Immature natural killer cell (primary cell): ENCODE results near the gene FBXL19. TPM values are rescaled to one million over a fixed set of nuclear protein-coding genes. Genes with fewer than 3 reads are reported as not detected.

Source experiments
- DNase-seq, 3 donors: peaks; one replicate each; pipeline ENCODE4 v3.0.0; 2022; ENCODE audit warnings: mixed read lengths in 1 of 3
- H3K27ac Mint-ChIP-seq, 6 donors: one replicate each; pipeline ENCODE4 v1.8.0; 2020; ENCODE audit warnings: mixed read lengths in 6 of 6, mild to moderate bottlenecking in 5 of 6, inconsistent platforms in 4 of 6, moderate library complexity in 3 of 6
- H3K27me3 Mint-ChIP-seq, 3 donors: one replicate each; pipeline ENCODE4 v1.8.0; 2020 to 2021; ENCODE audit warnings: low read depth in 3 of 3, mild to moderate bottlenecking in 3 of 3, mixed read lengths in 3 of 3, moderate library complexity in 3 of 3, inconsistent platforms in 1 of 3
- H3K36me3 Mint-ChIP-seq, 3 donors: one replicate each; pipeline ENCODE4 v1.8.0; 2020; ENCODE audit warnings: mixed read lengths in 3 of 3, inconsistent platforms in 2 of 3, mild to moderate bottlenecking in 2 of 3
- H3K4me1 Mint-ChIP-seq, 2 donors: one replicate each; pipeline ENCODE4 v1.8.0; 2020; ENCODE audit warnings: inconsistent platforms in 2 of 2, mild to moderate bottlenecking in 2 of 2, mixed read lengths in 2 of 2, moderate library complexity in 1 of 2
- H3K4me3 Mint-ChIP-seq, 5 donors: one replicate each; pipeline ENCODE4 v1.8.0; 2020; ENCODE audit warnings: mild to moderate bottlenecking in 5 of 5, mixed read lengths in 5 of 5, inconsistent platforms in 3 of 5, moderate library complexity in 3 of 5
- H3K9me3 Mint-ChIP-seq, 6 donors: one replicate each; pipeline ENCODE4 v1.8.0; 2020; ENCODE audit warnings: mild to moderate bottlenecking in 6 of 6, mixed read lengths in 6 of 6, inconsistent platforms in 4 of 6, moderate library complexity in 3 of 6
- polyA plus RNA-seq, 3 donors: library from polyadenylated mRNA; unstranded; fragments of 300-500 nt; fragmentation: Illumina TruSeq; gene quantifications; one replicate each; pipeline ENCODE4 v1.2.3, GENCODE V29; 2021

Gene FBXL19
- polyA plus RNA-seq, 3 donors from 2014 or later, result 0.18 to 1.1 (median 0.22) TPM

- Mint-ChIP-seq H3K27me3 (peaks cover 4 to 9% (median 6%) of the 10 kb centered on the region in 3 donors), H3K9me3 (no peaks in the 10 kb centered on the region), H3K4me1 (peaks cover 43% of the 10 kb centered on the region in 2 donors), H3K4me3 (peak overlapping the region; percentile 71 to 80 (median 75)), H3K36me3 (peaks cover 0 to 3% (median 0%) of the 10 kb centered on the region in 3 donors), H3K27ac (peak overlapping the region; percentile 55 to 86 (median 81))
- DNase-seq, result no peak
Measured at GRCh38 chr16:30901201-30902028, 22.0 kb upstream of the FBXL19 start.

DNA sequence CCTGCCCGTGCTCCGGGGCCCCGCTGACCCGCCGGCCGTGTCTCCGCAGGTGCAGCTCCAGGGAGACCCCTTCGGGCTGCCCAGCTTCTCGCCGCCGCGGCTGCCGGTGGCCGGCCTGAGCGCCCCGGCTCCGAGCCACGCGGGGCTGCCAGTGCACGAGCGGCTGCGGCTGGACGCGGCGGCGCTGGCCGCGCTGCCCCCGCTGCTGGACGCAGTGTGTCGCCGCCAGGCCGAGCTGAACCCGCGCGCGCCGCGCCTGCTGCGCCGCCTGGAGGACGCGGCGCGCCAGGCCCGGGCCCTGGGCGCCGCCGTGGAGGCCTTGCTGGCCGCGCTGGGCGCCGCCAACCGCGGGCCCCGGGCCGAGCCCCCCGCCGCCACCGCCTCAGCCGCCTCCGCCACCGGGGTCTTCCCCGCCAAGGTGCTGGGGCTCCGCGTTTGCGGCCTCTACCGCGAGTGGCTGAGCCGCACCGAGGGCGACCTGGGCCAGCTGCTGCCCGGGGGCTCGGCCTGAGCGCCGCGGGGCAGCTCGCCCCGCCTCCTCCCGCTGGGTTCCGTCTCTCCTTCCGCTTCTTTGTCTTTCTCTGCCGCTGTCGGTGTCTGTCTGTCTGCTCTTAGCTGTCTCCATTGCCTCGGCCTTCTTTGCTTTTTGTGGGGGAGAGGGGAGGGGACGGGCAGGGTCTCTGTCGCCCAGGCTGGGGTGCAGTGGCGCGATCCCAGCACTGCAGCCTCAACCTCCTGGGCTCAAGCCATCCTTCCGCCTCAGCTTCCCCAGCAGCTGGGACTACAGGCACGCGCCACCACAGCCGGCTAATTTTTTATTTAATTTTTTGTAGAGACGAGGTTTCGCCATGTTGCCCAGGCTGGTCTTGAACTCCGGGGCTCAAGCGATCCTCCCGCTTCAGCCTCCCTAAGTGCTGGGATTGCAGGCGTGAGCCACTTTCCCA, 21.1 kb upstream of the FBXL19 start:
- peaks cover 36 to 38% of the 10 kb centered on the region in 2 donors for H3K4me1 Mint-ChIP-seq
- H3K36me3 Mint-ChIP-seq, result peaks cover 0 to 3% (median 0%) of the 10 kb centered on the region in 3 donors
- no peaks in the 10 kb centered on the region for H3K9me3 Mint-ChIP-seq
- DNase-seq, result peak; percentile 65 to 72 (median 69)
- H3K27ac Mint-ChIP-seq, result peak overlapping the region; percentile 91 to 99 (median 98)
- H3K4me3 Mint-ChIP-seq, result peak overlapping the region; percentile 93 to 99 (median 96)
- peaks cover 4 to 9% (median 4%) of the 10 kb centered on the region in 3 donors for H3K27me3 Mint-ChIP-seq

DNA sequence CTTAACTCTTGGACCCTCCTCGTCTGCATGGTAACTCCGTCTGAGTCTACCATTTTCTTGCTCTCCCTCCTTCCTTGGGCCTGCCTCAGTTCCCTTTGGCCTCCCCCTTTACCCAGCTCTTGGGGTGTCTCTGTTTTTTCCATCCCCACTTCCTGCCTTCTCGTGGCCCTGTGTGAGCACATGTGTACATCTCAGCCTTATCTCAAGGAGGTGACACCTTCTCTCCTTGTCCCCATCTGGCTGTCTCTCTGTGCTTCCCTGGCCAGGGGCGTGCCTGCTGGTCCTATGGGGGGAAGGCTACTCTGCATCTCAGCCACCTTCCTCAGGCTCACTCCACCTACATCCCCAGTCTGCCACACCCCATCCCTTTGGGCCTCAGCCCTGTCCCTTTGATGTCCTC, 20.4 kb upstream of the FBXL19 start:
- DNase-seq, result peak in 1 of 3 donors; percentile 11
- Mint-ChIP-seq H3K4me3 (peak overlapping the region; percentile 93 to 99 (median 96)), H3K27ac (peak overlapping the region; percentile 91 to 99 (median 98)), H3K27me3 (peaks cover 4 to 9% (median 4%) of the 10 kb centered on the region in 3 donors), H3K4me1 (peaks cover 42 to 43% of the 10 kb centered on the region in 2 donors), H3K36me3 (peaks cover 0 to 3% (median 0%) of the 10 kb centered on the region in 3 donors), H3K9me3 (no peaks in the 10 kb centered on the region)

- Mint-ChIP-seq H3K27me3 (peaks cover 4 to 9% (median 4%) of the 10 kb centered on the region in 3 donors), H3K27ac (peak overlapping the region; percentile 91 to 99 (median 96)), H3K36me3 (peaks cover 0 to 3% (median 0%) of the 10 kb centered on the region in 3 donors), H3K4me3 (peak overlapping the region; percentile 53 to 93 (median 64)), H3K9me3 (no peaks in the 10 kb centered on the region), H3K4me1 (peaks cover 43% of the 10 kb centered on the region in 2 donors)
- peak in 1 of 3 donors; percentile 1 for DNase-seq
Measured at GRCh38 chr16:30903596-30903995, 19.8 kb upstream of the FBXL19 start.

DNA sequence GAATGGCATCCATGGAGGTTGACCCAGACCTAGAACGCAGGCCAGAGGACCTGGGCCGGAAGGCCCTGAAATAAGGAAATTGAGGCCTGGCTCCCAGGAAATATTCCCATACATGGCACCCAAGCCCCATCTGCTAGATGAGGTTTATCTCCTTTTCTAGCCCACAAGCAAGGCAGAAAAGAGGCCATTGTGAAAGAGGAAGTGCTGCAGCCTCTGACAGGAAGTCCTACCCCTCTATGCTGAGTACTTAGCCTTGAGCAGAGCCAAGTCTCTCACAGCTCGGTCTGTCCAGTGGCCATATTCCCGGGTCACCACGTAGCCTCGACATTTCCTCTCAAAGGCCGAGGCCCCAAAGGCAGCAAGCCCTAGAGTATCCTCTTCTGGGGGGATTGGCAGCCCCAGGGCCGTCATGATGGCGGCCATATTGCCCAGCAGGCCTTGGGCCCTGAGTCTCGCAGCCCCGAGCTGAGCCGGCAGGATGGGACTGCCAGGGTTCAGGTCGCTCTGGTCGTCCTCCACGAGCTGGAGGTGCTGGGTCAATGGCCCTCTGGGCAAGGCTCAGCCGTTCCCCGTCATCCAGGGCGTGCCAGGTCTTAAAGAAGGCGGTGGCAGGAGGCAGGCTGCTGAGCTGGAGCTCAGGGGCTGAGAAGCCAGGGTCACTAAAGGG, 19.1 kb upstream of the FBXL19 start:
- Mint-ChIP-seq H3K9me3 (no peaks in the 10 kb centered on the region), H3K36me3 (peaks cover 0 to 3% (median 3%) of the 10 kb centered on the region in 3 donors), H3K4me3 (peak overlapping the region in 2 of 5 donors; percentile 40 to 53), H3K27me3 (peaks cover 4 to 9% (median 4%) of the 10 kb centered on the region in 3 donors), H3K4me1 (peaks cover 41 to 43% of the 10 kb centered on the region in 2 donors), H3K27ac (peak overlapping the region; percentile 22 to 99 (median 96))
- no peak for DNase-seq

- Mint-ChIP-seq H3K27me3 (peaks cover 4 to 7% (median 4%) of the 10 kb centered on the region in 3 donors), H3K4me1 (peaks cover 28 to 31% of the 10 kb centered on the region in 2 donors), H3K9me3 (no peaks in the 10 kb centered on the region), H3K36me3 (peaks cover 0 to 3% (median 3%) of the 10 kb centered on the region in 3 donors), H3K4me3 (no peak overlapping the region), H3K27ac (no peak overlapping the region)
- DNase-seq, result no peak
Measured at GRCh38 chr16:30907064-30907463, 16.3 kb upstream of the FBXL19 start.

GRCh38 chr16:30910427-30911029, 12.8 kb upstream of the FBXL19 start:
- peaks cover 8 to 9% of the 10 kb centered on the region in 2 donors for H3K4me1 Mint-ChIP-seq
- no peak overlapping the region for H3K27ac Mint-ChIP-seq
- peaks cover 0 to 3% (median 0%) of the 10 kb centered on the region in 3 donors for H3K36me3 Mint-ChIP-seq
- peaks cover 0 to 1% (median 0%) of the 10 kb centered on the region in 3 donors for H3K27me3 Mint-ChIP-seq
- no peak for DNase-seq
- no peaks in the 10 kb centered on the region for H3K9me3 Mint-ChIP-seq
- no peak overlapping the region for H3K4me3 Mint-ChIP-seq

GRCh38 chr16:30912794-30913412, 10.5 kb upstream of the FBXL19 start:
- Mint-ChIP-seq H3K4me3 (no peak overlapping the region), H3K36me3 (peaks cover 0 to 3% (median 0%) of the 10 kb centered on the region in 3 donors), H3K4me1 (peaks cover 1 to 2% of the 10 kb centered on the region in 2 donors), H3K27me3 (peaks cover 0 to 1% (median 0%) of the 10 kb centered on the region in 3 donors), H3K9me3 (no peaks in the 10 kb centered on the region), H3K27ac (no peak overlapping the region)
- DNase-seq, result no peak

- Mint-ChIP-seq H3K27ac (no peak overlapping the region), H3K4me1 (no peaks in the 10 kb centered on the region), H3K9me3 (no peaks in the 10 kb centered on the region), H3K27me3 (peaks cover 0 to 1% (median 0%) of the 10 kb centered on the region in 3 donors), H3K36me3 (no peaks in the 10 kb centered on the region), H3K4me3 (no peak overlapping the region)
- no peak for DNase-seq
Measured at GRCh38 chr16:30914830-30915229, 8.5 kb upstream of the FBXL19 start.

DNA sequence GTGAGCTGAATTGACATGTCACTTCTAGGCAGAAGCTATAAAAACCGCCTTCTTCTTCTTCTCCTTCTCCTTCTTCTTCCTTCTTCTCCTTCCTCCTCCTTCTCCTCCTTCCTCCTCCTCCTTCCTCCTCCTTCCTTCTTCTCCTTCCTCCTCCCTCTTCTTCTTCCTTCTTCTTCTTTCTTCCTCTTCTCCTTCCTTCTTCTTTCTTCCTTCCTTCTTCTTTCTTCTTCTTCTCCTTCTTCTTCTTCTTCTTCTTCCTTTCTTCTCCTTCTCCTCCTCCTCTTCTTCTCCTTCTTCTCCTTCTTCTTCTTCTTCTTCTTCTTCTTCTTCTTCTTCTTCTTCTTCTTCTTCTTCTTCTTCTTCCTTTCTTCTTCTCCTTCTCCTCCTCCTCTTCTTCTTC, 4.8 kb upstream of the FBXL19 start:
- H3K27me3 Mint-ChIP-seq, result peaks cover 0 to 3% (median 0%) of the 10 kb centered on the region in 3 donors
- peaks cover 17 to 19% of the 10 kb centered on the region in 2 donors for H3K4me1 Mint-ChIP-seq
- H3K9me3 Mint-ChIP-seq, result no peaks in the 10 kb centered on the region
- no peak overlapping the region for H3K27ac Mint-ChIP-seq
- DNase-seq, result no peak
- H3K4me3 Mint-ChIP-seq, result no peak overlapping the region
- H3K36me3 Mint-ChIP-seq, result no peaks in the 10 kb centered on the region

- Mint-ChIP-seq H3K36me3 (no peaks in the 10 kb centered on the region), H3K4me1 (peaks cover 20 to 26% of the 10 kb centered on the region in 2 donors), H3K27me3 (peaks cover 0 to 3% (median 0%) of the 10 kb centered on the region in 3 donors), H3K4me3 (peak overlapping the region; percentile 34 to 100 (median 100)), H3K27ac (peak overlapping the region in 2 of 6 donors; percentile 59 to 68), H3K9me3 (no peaks in the 10 kb centered on the region)
- DNase-seq, result no peak
Measured at GRCh38 chr16:30920891-30921290, 2.5 kb upstream of the FBXL19 start.

DNA sequence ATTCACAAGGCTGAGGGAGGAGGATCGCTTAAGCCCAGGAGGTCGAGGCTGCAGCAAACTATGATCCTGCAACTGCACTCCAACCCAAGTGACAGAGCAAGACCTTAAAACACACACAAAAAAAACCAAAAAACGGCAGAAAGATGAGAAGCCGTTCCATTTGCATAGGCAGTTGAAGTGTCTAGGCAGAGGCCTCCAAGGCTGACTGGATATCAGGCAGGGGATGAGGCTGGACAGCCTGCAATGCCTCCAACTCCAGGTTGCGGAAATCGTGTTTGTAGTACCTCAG, 2.0 kb upstream of the FBXL19 start:
- peak overlapping the region; percentile 94 to 100 (median 100) for H3K27ac Mint-ChIP-seq
- no peaks in the 10 kb centered on the region for H3K36me3 Mint-ChIP-seq
- DNase-seq, result no peak
- H3K27me3 Mint-ChIP-seq, result peaks cover 0 to 3% (median 0%) of the 10 kb centered on the region in 3 donors
- no peaks in the 10 kb centered on the region for H3K9me3 Mint-ChIP-seq
- H3K4me3 Mint-ChIP-seq, result peak overlapping the region; percentile 99 to 100 (median 100)
- H3K4me1 Mint-ChIP-seq, result peaks cover 24 to 30% of the 10 kb centered on the region in 2 donors
